GM18868 (cell line): ENCODE results near the gene TMEM242.

Source experiments
- ATAC-seq: cut with Tn5 transposase; IDR thresholded peaks from one replicate; pipeline ENCODE4 v1.9.1; 2021; ENCODE audit warnings: mild to moderate bottlenecking, moderate library complexity; ENCODE audit not compliant: unreplicated experiment

The TMEM242 gene

GRCh38 chr6:157272866-157273755 lies 50.2 kb downstream of the TMEM242 start:
- ATAC-seq, result no peak

- no peak for ATAC-seq
Observed at GRCh38 chr6:157272372-157272771, 50.9 kb downstream of the TMEM242 start.

- ATAC-seq, result no peak
Observed at GRCh38 chr6:157271911-157272310, 51.4 kb downstream of the TMEM242 start.

GRCh38 chr6:157271441-157271840 lies 51.9 kb downstream of the TMEM242 start:
- ATAC-seq, result no peak

- ATAC-seq, result no peak
Observed at GRCh38 chr6:157270916-157271315, 52.4 kb downstream of the TMEM242 start.

GRCh38 chr6:157270308-157270707 lies 53.0 kb downstream of the TMEM242 start:
- no peak for ATAC-seq

- no peak for ATAC-seq
Observed at GRCh38 chr6:157269261-157269794, 54.0 kb downstream of the TMEM242 start.

- ATAC-seq, result no peak
Observed at GRCh38 chr6:157268835-157269234, 54.5 kb downstream of the TMEM242 start.

- no peak for ATAC-seq
Observed at GRCh38 chr6:157268396-157268795, 54.9 kb downstream of the TMEM242 start.

GRCh38 chr6:157267654-157268053 lies 55.7 kb downstream of the TMEM242 start:
- no peak for ATAC-seq

- no peak for ATAC-seq
Observed at GRCh38 chr6:157267109-157267611, 56.2 kb downstream of the TMEM242 start.

GRCh38 chr6:157266274-157267101 lies 56.8 kb downstream of the TMEM242 start:
- ATAC-seq, result no peak

- ATAC-seq, result no peak
Observed at GRCh38 chr6:157265635-157266034, 57.7 kb downstream of the TMEM242 start.

- ATAC-seq, result no peak
Observed at GRCh38 chr6:157265186-157265585, 58.1 kb downstream of the TMEM242 start.

- no peak for ATAC-seq
Observed at GRCh38 chr6:157264701-157265100, 58.6 kb downstream of the TMEM242 start.

- ATAC-seq, result no peak
Observed at GRCh38 chr6:157263881-157264397, 59.4 kb downstream of the TMEM242 start.

GRCh38 chr6:157263146-157263545 lies 60.2 kb downstream of the TMEM242 start:
- ATAC-seq, result no peak

- ATAC-seq, result no peak
Observed at GRCh38 chr6:157261606-157262005, 61.7 kb downstream of the TMEM242 start.

- no peak for ATAC-seq
Observed at GRCh38 chr6:157260735-157261410, 62.4 kb downstream of the TMEM242 start.

- no peak for ATAC-seq
Observed at GRCh38 chr6:157259443-157259842, 63.9 kb downstream of the TMEM242 start.

- no peak for ATAC-seq
Observed at GRCh38 chr6:157258878-157259277, 64.4 kb downstream of the TMEM242 start.
